DND-41 (cell line): ENCODE measurements around the gene NLRC3.

Experiments
- EZH2 ChIP-seq: IDR thresholded peaks from 3 replicates; pipeline ENCODE4 v1.6.1; 2012; ENCODE audit warnings: borderline replicate concordance, low read depth, mild to moderate bottlenecking, moderate library complexity, low read length, inconsistent platforms; ENCODE audit not compliant: severe bottlenecking
- TF ChIP-seq, protein P1 (sequence below): IDR thresholded peaks from 2 replicates; pipeline ENCODE4 v1.5.1; 2012; ENCODE audit warnings: borderline replicate concordance, low read length, moderate library complexity, mild to moderate bottlenecking; ENCODE audit not compliant: poor library complexity, severe bottlenecking; ENCODE audit errors: extremely low read depth

DNA sequence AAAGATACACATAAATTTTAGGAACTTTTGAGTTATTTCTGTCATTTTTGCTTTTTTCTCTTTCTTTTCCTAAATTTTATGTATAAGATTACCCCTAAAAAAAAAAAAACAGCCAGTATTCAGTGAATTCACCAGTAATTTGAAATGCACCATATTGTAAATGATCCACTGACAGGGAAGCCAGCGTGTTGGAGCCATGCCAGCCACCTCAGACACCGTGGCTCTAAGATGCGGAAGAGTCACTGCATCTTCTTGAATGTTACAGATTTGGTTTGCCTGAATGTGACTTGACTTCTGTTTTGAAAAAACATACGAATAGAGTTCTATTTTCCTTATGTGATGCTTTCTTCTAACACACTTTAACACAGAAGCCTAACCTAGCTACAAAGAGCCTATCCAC lies 39.0 kb downstream of the NLRC3 start:
- TF ChIP-seq, protein P1, sequence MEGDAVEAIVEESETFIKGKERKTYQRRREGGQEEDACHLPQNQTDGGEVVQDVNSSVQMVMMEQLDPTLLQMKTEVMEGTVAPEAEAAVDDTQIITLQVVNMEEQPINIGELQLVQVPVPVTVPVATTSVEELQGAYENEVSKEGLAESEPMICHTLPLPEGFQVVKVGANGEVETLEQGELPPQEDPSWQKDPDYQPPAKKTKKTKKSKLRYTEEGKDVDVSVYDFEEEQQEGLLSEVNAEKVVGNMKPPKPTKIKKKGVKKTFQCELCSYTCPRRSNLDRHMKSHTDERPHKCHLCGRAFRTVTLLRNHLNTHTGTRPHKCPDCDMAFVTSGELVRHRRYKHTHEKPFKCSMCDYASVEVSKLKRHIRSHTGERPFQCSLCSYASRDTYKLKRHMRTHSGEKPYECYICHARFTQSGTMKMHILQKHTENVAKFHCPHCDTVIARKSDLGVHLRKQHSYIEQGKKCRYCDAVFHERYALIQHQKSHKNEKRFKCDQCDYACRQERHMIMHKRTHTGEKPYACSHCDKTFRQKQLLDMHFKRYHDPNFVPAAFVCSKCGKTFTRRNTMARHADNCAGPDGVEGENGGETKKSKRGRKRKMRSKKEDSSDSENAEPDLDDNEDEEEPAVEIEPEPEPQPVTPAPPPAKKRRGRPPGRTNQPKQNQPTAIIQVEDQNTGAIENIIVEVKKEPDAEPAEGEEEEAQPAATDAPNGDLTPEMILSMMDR = no peak
- TF ChIP-seq EZH2 = no peak
